Measurements from ENCODE around the gene FGR.

DNA sequence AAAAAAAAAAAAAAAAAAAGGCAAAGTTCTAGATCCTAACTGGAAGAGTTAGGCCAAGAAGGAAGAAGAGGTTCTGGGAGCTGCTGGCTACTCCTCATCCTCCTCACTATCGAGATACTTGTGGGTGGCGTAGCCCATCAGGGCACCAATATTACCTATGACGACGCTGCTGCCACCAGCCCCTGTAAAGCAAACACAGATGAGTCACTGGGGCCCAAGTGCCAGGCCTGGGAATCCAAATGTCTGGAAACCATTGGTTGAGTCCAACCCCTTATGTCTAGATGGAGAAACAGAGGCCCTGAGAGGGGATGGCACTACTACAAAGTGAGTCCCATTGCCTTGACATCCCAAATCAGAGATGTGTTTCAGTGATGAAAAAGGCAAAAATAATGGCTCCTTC is 31.3 kb upstream of the FGR start:
- TF ChIP-seq EZH2 (IDR thresholded peaks at IDR 0.05; ENCODE audit: low read depth) = no peak
- TF ChIP-seq, protein P1, sequence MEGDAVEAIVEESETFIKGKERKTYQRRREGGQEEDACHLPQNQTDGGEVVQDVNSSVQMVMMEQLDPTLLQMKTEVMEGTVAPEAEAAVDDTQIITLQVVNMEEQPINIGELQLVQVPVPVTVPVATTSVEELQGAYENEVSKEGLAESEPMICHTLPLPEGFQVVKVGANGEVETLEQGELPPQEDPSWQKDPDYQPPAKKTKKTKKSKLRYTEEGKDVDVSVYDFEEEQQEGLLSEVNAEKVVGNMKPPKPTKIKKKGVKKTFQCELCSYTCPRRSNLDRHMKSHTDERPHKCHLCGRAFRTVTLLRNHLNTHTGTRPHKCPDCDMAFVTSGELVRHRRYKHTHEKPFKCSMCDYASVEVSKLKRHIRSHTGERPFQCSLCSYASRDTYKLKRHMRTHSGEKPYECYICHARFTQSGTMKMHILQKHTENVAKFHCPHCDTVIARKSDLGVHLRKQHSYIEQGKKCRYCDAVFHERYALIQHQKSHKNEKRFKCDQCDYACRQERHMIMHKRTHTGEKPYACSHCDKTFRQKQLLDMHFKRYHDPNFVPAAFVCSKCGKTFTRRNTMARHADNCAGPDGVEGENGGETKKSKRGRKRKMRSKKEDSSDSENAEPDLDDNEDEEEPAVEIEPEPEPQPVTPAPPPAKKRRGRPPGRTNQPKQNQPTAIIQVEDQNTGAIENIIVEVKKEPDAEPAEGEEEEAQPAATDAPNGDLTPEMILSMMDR (conservative IDR thresholded peaks at IDR 0.05) = no peak

All from PC-9 (cell line).